Caco-2 (cell line): ENCODE results near the gene APOOL. TPM values are rescaled to one million over a fixed set of nuclear protein-coding genes. Genes with fewer than 3 reads are reported as not detected.

Source experiments
- BruUV-seq: library from RNA; stranded (reverse); fragments of 400-500 nt; replicated peaks from 2 replicates; lab custom pipeline; 2021; lab: Mats Ljungman, UMichigan
- CTCF ChIA-PET: fragments of 300-600 bp; sonication (Branson Sonifier 250); formaldehyde crosslinking; loops from one replicate; lab custom pipeline; 2022; ENCODE audit warnings: antibody characterized with exemption; lab: Charles Lee
- POLR2A ChIA-PET: fragments of 300-600 bp; sonication (Branson Sonifier 250); formaldehyde crosslinking; loops from one replicate; lab custom pipeline; 2022; ENCODE audit warnings: antibody characterized with exemption; lab: Charles Lee
- DNase-seq, 2 experiments: peaks; one replicate each; pipeline versions ENCODE4 v3.0.0 to v3.0.0-alpha.2; 2020 to 2022
- H3K27me3 ChIP-seq: replicated peaks from 2 replicates; pipeline ENCODE4 v1.6.0; 2011; ENCODE audit warnings: low read length; ENCODE audit not compliant: control insufficient read depth, insufficient read depth
- H3K36me3 ChIP-seq: 2 replicates; pipeline ENCODE4 v1.5.1; 2011; ENCODE audit warnings: low read length; ENCODE audit not compliant: control insufficient read depth, insufficient read depth
- H3K4me1 ChIP-seq: fragments of 250-450 bp; sonication (Bioruptor Pico); 2 replicates; pipeline ENCODE4 v1.5.1; 2020; ENCODE audit warnings: mild to moderate bottlenecking
- H3K4me3 ChIP-seq: 2 replicates; pipeline ENCODE4 v1.5.1; 2011; ENCODE audit warnings: low read depth, mild to moderate bottlenecking, control low read depth, low read length
- H3K9me3 ChIP-seq: fragments of 250-450 bp; sonication (Bioruptor Pico); 2 replicates; pipeline ENCODE4 v1.5.1; 2020; ENCODE audit warnings: mild to moderate bottlenecking, moderate library complexity
- H3K27ac Mint-ChIP-seq: one replicate; pipeline ENCODE4 v1.8.0; 2022; ENCODE audit warnings: mixed read lengths; ENCODE audit not compliant: unreplicated experiment
- H3K27me3 Mint-ChIP-seq: one replicate; pipeline ENCODE4 v1.8.0; 2022; ENCODE audit warnings: mixed read lengths; ENCODE audit not compliant: insufficient read depth, unreplicated experiment
- H3K36me3 Mint-ChIP-seq: one replicate; pipeline ENCODE4 v1.8.0; 2022; ENCODE audit warnings: mild to moderate bottlenecking, mixed read lengths; ENCODE audit not compliant: insufficient read depth, unreplicated experiment
- H3K4me1 Mint-ChIP-seq: one replicate; pipeline ENCODE4 v1.8.0; 2022; ENCODE audit warnings: low read depth, mixed read lengths; ENCODE audit not compliant: unreplicated experiment
- H3K4me3 Mint-ChIP-seq: one replicate; pipeline ENCODE4 v1.8.0; 2022; ENCODE audit warnings: mild to moderate bottlenecking, moderate library complexity, mixed read lengths; ENCODE audit not compliant: unreplicated experiment
- H3K9me3 Mint-ChIP-seq: one replicate; pipeline ENCODE4 v1.8.0; 2022; ENCODE audit warnings: mixed read lengths; ENCODE audit not compliant: unreplicated experiment
- CTCF ChIP-seq, 2 experiments: fragments of 200-600 bp in 1 of 2; IDR thresholded peaks; 1 replicate in 1 of 2; 2 replicates in 1 of 2; pipeline versions ENCODE4 v1.5.1 to v1.8.0; 2011 to 2022; ENCODE audit warnings: antibody characterized with exemption in 1 of 2, control low read depth in 1 of 2, inconsistent platforms in 1 of 2, low read depth in 1 of 2, low read length in 1 of 2, mild to moderate bottlenecking in 1 of 2, moderate library complexity in 1 of 2; ENCODE audit not compliant: insufficient read depth in 1 of 2, severe bottlenecking in 1 of 2, unreplicated experiment in 1 of 2
- intact Hi-C: fragments of 100-400 bp; cut with micrococcal nuclease; formaldehyde crosslinking; loops from one replicate; pipeline ENCODE4 v1.10.0; 2022; ENCODE audit not compliant: unreplicated experiment
- total RNA-seq: library from RNA; stranded (reverse); gene quantifications from 2 replicates; pipeline ENCODE4 v1.2.3, GENCODE V29; 2022

Gene APOOL
- total RNA-seq, 1 experiment from 2014 or later = 20.0 TPM

GRCh38 chrX:84993150-84993549, 10.5 kb upstream of the APOOL start:
- no peaks in the 10 kb centered on the region for H3K36me3 Mint-ChIP-seq
- TF ChIP-seq CTCF (IDR thresholded peaks at IDR 0.05; ENCODE audit: insufficient read depth in 1 of 2, low read depth in 1 of 2, low read length in 1 of 2, severe bottlenecking in 1 of 2, unreplicated experiment in 1 of 2) = no peak
- BruUV-seq = no TSS peak
- no peaks in the 10 kb centered on the region for H3K4me1 ChIP-seq
- H3K27ac Mint-ChIP-seq = no peak overlapping the region
- ChIA-PET CTCF (no interaction called here), POLR2A (no interaction called here)
- no peak overlapping the region for H3K4me3 ChIP-seq
- no peaks in the 10 kb centered on the region for H3K4me1 Mint-ChIP-seq
- intact Hi-C loops = no loop called here
- no peaks in the 10 kb centered on the region for H3K27me3 ChIP-seq
- no peaks in the 10 kb centered on the region for H3K9me3 ChIP-seq
- no peaks in the 10 kb centered on the region for H3K9me3 Mint-ChIP-seq
- DNase-seq = no peak
- no peaks in the 10 kb centered on the region for H3K36me3 ChIP-seq
- no peaks in the 10 kb centered on the region for H3K27me3 Mint-ChIP-seq
- H3K4me3 Mint-ChIP-seq = no peak overlapping the region

- Histone ChIP-seq H3K4me3 (no peak overlapping the region), H3K4me1 (no peaks in the 10 kb centered on the region), H3K9me3 (no peaks in the 10 kb centered on the region), H3K36me3 (no peaks in the 10 kb centered on the region), H3K27me3 (no peaks in the 10 kb centered on the region)
- no TSS peak for BruUV-seq
- H3K4me1 Mint-ChIP-seq = no peaks in the 10 kb centered on the region
- no peaks in the 10 kb centered on the region for H3K9me3 Mint-ChIP-seq
- no peak for TF ChIP-seq CTCF (IDR thresholded peaks at IDR 0.05; ENCODE audit: insufficient read depth in 1 of 2, low read depth in 1 of 2, low read length in 1 of 2, severe bottlenecking in 1 of 2, unreplicated experiment in 1 of 2)
- intact Hi-C loops = loop anchor here (5.0 kb wide), 1 partner anchor 46 kb away; no protein-coding TSS in a partner anchor
- no peak overlapping the region for H3K4me3 Mint-ChIP-seq
- H3K27ac Mint-ChIP-seq = no peak overlapping the region
- no peaks in the 10 kb centered on the region for H3K27me3 Mint-ChIP-seq
- H3K36me3 Mint-ChIP-seq = no peaks in the 10 kb centered on the region
- DNase-seq = no peak
- ChIA-PET POLR2A (no interaction called here), CTCF (no interaction called here)
Measured at GRCh38 chrX:85001344-85001743, 2.3 kb upstream of the APOOL start.

GRCh38 chrX:85004255-85004654, 578 bp downstream of the APOOL start:
- BruUV-seq = no TSS peak
- Mint-ChIP-seq H3K27me3 (no peaks in the 10 kb centered on the region), H3K36me3 (no peaks in the 10 kb centered on the region), H3K4me3 (peak overlapping the region; percentile 84), H3K27ac (peak overlapping the region; percentile 88), H3K9me3 (peaks cover 8% of the 10 kb centered on the region), H3K4me1 (no peaks in the 10 kb centered on the region)
- intact Hi-C loops = loop anchor here (5.0 kb wide), 1 partner anchor 43 kb away; no protein-coding TSS in a partner anchor
- CTCF ChIA-PET = no interaction called here
- Histone ChIP-seq H3K9me3 (no peaks in the 10 kb centered on the region), H3K27me3 (no peaks in the 10 kb centered on the region), H3K4me1 (no peaks in the 10 kb centered on the region), H3K36me3 (no peaks in the 10 kb centered on the region), H3K4me3 (peak overlapping the region; percentile 63)
- POLR2A ChIA-PET = no interaction called here
- no peak for TF ChIP-seq CTCF (IDR thresholded peaks at IDR 0.05; ENCODE audit: insufficient read depth in 1 of 2, low read depth in 1 of 2, low read length in 1 of 2, severe bottlenecking in 1 of 2, unreplicated experiment in 1 of 2)
- no peak for DNase-seq
